Measurements from ENCODE around the gene SAMD9L.

SAMD9L gene

DNA sequence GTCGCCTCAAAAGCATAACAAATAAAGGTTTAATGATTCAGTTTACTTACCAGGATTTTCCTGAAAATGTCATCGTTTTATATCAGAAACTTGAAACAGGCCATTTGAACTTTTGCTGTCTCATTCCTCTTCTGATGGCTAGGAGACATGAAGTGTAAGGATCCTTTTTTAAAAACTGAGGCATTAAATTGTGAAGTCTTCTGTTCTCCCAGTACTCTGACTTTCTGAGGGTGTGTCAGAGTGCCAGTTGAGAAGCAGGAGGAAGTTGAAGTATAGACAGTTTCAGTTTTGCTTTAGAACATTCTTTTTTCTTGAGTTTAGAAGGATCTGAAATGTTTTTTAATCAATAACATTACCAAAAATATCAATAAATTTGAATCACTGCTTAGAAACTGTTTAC, at the start of gene SAMD9L:
TSS of gene SAMD9L (minus strand) at position 242 of the 400 bp plus-strand sequence. CDS start 12,414 bp downstream, outside the sequence.
- DNase-seq, result peak in 1 of 3 experiments; percentile 60

GRCh38 chr7:93196336-93196735, 48.2 kb upstream of the SAMD9L start:
- no peak for DNase-seq

GRCh38 chr7:93194386-93194785, 46.2 kb upstream of the SAMD9L start:
- DNase-seq, result no peak

DNA sequence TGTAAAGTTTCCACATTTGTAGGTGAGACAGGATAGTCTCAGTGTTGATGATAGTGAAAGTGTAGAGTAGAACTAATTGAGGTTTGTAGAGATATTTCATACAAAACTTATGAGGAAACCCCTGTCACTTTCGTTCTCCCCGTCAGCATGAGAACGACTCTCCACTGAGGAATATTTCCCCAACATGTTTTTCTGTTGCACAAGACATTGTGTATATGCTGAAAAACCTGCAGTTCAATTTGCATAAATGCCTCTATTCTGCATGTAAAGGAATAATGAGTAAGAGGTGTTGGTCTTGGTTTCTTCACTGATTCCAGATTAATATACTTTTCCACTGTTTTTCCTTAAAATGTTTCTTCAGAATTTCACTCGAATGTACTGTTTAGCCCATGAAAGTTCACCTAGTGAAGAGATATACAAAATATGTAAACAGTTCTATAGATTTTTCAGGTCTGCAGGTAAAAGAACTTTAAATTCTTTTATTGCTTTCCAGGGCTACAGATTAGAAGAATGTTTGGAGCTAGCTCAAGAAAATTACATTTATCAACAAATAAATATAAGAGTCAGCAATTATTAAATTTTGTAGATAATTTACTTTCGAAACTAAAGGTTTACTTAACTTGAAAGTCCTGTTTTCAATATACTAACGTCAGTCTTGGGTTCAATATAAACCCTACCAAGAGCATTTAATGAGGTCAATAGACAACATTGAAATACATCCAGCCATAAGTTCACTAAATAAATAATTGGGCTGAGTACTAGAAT, 40.9 kb upstream of the SAMD9L start:
- no peak for DNase-seq

- DNase-seq, result no peak
Observed at GRCh38 chr7:93185303-93186027, 37.3 kb upstream of the SAMD9L start.

GRCh38 chr7:93179173-93179572, 31.0 kb upstream of the SAMD9L start:
- DNase-seq, result no peak

DNA sequence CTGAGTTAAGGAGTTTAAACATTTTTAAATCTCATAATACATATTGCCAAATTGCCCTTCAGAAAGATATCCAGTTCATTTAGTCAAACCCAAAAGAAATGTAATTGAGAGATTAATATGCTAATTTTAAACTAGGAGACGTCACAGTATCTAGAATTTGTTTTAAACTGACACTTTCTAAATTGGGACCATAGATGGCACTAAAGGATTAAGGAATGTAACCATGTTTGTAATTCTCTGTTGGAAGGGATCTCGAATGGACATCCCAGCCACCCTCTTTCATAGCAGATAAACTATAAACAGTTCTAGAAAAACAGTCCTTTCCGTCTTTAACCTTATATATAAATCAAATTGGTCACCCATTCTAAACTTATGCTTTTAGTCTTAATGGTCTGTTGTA, 30.0 kb upstream of the SAMD9L start:
- peak in 2 of 3 experiments; percentile 6 to 82 for DNase-seq

GRCh38 chr7:93176992-93177580, 28.9 kb upstream of the SAMD9L start:
- no peak for DNase-seq

DNA sequence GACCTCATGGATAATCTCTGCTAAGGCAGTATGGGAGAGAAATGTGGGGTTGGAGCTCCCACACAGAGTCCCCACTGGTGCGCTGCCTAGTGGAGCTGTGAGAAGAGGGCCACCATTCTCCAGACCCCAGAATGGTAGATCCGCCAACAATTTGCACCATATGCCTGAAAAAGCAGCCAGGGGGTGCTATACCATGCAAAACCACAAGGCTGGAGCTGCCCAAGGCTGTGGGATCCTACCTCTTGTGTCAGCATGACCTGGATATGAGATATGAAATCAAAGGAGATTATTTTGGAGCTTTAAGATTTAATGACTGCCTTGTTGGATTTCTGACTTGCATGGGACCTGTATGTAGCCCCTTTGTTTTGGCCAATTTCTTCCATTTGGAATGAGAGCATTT, 27.0 kb upstream of the SAMD9L start:
- no peak for DNase-seq

DNA sequence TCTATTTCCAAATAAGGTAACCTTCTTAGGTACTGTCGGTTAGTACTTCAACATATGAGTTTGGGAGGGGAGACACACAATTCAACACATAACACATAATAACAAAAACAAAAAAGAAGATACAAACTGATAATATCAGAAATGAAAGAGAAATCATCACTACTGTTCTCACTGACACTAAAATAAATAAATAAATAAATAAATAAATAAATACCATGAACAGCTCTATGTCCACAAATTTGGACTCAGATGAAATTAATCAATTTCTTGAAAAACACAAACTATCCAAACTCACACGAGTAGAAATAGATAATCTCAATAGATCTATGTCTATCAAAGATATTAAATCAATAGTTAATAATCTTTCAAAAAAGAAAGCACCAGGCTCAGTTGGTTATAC, 24.5 kb upstream of the SAMD9L start:
- DNase-seq, result no peak

- no peak for DNase-seq
Observed at GRCh38 chr7:93171606-93172226, 23.5 kb upstream of the SAMD9L start.

GRCh38 chr7:93165447-93165846, 17.3 kb upstream of the SAMD9L start:
- DNase-seq, result no peak

DNA sequence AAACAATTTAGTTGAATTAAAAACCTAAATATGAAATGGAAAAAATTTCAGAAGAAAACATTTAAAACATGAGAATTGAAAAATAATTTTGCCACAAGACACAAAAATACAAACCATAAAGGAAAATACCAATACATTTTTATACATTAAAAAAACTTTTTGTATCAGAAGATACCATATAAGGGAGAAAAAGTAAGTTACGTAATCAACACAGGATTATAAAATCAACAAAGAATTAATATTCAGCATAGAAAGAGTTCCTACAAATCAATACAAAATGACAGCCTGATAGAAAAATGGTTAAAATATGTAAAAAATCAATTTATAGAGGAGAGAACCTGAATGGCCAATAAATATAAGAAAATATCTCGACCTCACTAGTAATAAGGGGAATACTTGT, 16.6 kb upstream of the SAMD9L start:
- no peak for DNase-seq

GRCh38 chr7:93161181-93161762, 13.1 kb upstream of the SAMD9L start:
- no peak for DNase-seq

DNA sequence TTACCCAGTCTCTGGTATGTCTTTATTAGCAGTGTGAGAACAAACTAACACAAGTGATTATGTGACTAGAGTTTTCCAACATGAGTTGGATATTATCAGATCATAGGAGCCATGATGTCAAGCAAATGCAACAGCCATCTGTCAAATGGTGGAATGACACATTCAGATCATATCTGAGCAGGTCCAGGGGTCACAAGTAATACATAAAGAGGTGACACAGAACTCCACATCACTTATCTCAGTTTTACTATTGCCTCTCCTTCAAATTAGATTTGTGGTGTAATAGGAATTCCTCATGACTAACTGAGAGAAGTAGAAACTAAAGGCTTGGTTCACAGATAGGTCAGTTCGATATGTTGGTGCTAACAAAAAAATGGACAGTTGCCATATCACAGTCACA, 12.2 kb upstream of the SAMD9L start:
- no peak for DNase-seq

DNA sequence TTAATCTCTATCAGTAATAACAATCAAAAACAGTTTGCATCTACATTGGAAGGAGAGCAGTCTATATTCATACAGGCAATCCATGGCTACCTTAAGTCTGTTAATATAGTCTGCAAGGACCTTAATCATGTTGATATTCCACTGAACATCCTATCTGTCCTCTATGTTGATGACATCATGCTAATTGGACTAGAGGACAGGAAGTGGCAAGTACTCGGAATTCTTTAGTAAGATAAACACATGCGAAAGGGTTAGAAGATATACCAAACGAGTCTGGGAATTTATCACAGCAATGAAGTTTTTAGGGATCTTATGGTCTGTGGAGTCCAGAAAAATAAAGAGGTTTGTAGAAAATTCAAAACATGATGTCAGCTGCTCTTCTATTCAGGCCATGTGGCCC, 11.3 kb upstream of the SAMD9L start:
- DNase-seq, result no peak

- DNase-seq, result no peak
Observed at GRCh38 chr7:93156884-93157283, 8.7 kb upstream of the SAMD9L start.

GRCh38 chr7:93150200-93150835, 2.1 kb upstream of the SAMD9L start:
- no peak for DNase-seq

DNA sequence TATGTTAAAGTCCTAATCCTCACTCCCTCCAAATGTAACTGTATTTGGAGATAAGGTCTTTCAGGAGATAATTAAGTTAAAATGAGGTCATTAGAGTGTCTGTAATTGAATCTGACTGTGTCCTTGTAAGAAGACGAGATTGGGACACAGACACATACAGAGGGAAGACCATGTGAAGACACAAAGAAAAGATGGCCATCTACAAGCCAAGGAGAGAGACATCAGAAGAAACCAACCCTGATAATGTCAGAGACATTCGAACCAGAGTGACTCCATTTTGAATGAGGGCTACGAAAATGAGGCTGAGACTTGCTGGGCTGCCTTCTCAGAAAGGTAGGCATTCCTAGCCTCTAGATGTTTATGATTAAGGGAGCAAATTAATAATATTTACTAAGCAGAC, 542 bp upstream of the SAMD9L start:
- no peak for DNase-seq

- DNase-seq, result peak in 1 of 3 experiments; percentile 59
Observed at GRCh38 chr7:93147363-93147762, 822 bp downstream of the SAMD9L start.

DNA sequence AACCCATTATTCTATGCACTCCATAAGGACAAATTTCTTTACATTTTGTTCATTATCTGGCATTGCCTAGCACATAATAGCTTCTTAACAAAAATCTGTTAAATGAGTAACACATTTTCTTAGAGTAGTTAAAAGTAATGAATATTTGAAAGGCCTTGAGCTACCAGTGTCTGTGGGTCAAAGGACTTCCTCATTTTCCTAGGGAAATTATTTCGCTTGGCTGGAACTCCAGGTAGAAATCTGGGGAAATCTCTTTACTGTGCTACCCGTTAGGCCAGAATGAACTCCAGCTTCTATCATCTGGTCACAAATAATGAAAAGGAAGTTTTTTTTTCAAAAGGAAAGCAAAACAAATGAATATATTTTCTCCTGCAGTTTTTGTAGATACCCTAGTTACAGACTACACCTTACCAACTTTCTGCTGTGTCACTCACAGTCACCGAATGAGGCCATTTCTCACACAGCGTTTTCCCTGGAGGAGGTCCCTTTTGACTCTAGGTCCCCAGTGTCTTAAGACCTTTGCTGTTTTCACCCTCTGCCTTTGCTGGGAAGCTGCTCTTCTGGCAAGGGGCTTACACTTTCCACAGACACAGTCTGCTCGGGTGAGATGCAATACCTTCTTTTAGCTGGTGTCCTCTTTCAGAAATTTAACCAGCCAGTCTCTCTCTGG, 1.6 kb downstream of the SAMD9L start:
- DNase-seq, result no peak

DNA sequence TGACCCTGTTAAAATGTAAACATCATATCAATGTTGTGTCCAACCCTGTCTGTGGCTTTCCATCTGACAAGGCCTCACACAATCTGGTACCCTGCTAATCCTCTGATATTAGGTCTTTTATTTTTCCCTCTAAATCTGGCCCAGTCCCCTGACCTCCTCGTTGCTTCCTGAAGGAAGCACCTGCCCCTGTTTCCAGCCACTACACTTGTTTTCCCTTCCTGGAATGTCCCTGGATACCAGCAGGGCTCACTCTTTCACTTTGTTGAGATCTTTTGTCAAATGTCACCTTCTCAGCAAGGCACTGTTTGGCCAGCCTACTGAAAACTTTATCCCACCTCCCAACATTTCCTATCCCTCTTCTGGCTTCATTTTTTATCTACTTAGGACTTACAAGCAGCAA, 2.1 kb downstream of the SAMD9L start:
- DNase-seq, result no peak

All from NCI-H1417 (cell line).